Astrocyte (in vitro differentiated cells and primary cell): Measurements from ENCODE around the gene RBM23.

Source experiments
- EZH2 ChIP-seq: IDR thresholded peaks from 2 replicates; pipeline ENCODE4 v1.6.1; 2012; ENCODE audit warnings: mild to moderate bottlenecking, low read length, inconsistent platforms; ENCODE audit not compliant: insufficient read depth
- TF ChIP-seq, protein P1 (sequence below): IDR thresholded peaks from 2 replicates; pipeline ENCODE4 v1.5.1; 2011; ENCODE audit warnings: low read depth, mild to moderate bottlenecking, inconsistent platforms, low read length, moderate library complexity; ENCODE audit not compliant: insufficient read depth

- TF ChIP-seq, protein P1, sequence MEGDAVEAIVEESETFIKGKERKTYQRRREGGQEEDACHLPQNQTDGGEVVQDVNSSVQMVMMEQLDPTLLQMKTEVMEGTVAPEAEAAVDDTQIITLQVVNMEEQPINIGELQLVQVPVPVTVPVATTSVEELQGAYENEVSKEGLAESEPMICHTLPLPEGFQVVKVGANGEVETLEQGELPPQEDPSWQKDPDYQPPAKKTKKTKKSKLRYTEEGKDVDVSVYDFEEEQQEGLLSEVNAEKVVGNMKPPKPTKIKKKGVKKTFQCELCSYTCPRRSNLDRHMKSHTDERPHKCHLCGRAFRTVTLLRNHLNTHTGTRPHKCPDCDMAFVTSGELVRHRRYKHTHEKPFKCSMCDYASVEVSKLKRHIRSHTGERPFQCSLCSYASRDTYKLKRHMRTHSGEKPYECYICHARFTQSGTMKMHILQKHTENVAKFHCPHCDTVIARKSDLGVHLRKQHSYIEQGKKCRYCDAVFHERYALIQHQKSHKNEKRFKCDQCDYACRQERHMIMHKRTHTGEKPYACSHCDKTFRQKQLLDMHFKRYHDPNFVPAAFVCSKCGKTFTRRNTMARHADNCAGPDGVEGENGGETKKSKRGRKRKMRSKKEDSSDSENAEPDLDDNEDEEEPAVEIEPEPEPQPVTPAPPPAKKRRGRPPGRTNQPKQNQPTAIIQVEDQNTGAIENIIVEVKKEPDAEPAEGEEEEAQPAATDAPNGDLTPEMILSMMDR: no peak
- no peak for TF ChIP-seq EZH2
Observed at GRCh38 chr14:22896356-22896755, 22.6 kb downstream of the RBM23 start.
